Adrenal gland (tissue), 12 donors: ENCODE results near the gene TMEM132D. TPM values are rescaled to one million over a fixed set of nuclear protein-coding genes. Genes with fewer than 3 reads are reported as not detected.

Experiments used
- DNase-seq, 7 donors: peaks; one replicate each; pipeline ENCODE4 v3.0.0-alpha.2; 2019 to 2020
- H3K27ac ChIP-seq, 5 donors: fragments of 200-600 bp; sonication (generic) in 4 of 5; 1 replicate in 3 of 5; 2 replicates in 2 of 5; pipeline versions ENCODE4 v1.5.1 to v1.8.0; 2016 to 2020; ENCODE audit warnings: mild to moderate bottlenecking in 1 of 5
- H3K27me3 ChIP-seq: fragments of 200-600 bp; 2 replicates; pipeline ENCODE4 v1.8.0; 2021
- H3K36me3 ChIP-seq, 2 donors: fragments of 200-600 bp; replicated peaks in 1 of 2; 1 replicate in 1 of 2; 2 replicates in 1 of 2; pipeline versions ENCODE4 v1.5.1 to v1.8.0; 2018 to 2022
- H3K4me1 ChIP-seq, 2 donors: fragments of 200-600 bp; replicated peaks in 1 of 2; 1 replicate in 1 of 2; 2 replicates in 1 of 2; pipeline versions ENCODE4 v1.5.1 to v1.8.0; 2018 to 2021
- H3K4me3 ChIP-seq, 4 donors: fragments of 200-600 bp; sonication (generic) in 3 of 4; one replicate each; pipeline ENCODE4 v1.5.1; 2016 to 2018
- H3K9me3 ChIP-seq, 3 donors: fragments of 200-600 bp; sonication (generic) in 1 of 3; replicated peaks in 1 of 3; 1 replicate in 2 of 3; 2 replicates in 1 of 3; pipeline versions ENCODE4 v1.5.1 to v1.8.0; 2016 to 2021
- POLR2A ChIP-seq, 2 donors: fragments of 450-650 bp; IDR thresholded peaks; one replicate each; pipeline ENCODE4 v1.6.1; 2017; ENCODE audit warnings: antibody characterized with exemption in 2 of 2, mild to moderate bottlenecking in 2 of 2, moderate library complexity in 1 of 2
- WGBS, 4 donors: extraction: QIAGEN DNeasy Blood & Tissue Kit in 2 of 4; methylation state at CpG; one replicate each; pipeline versions ENCODE4 v1.1.5 to v1.1.7; 2013 to 2017; 5-methylcytosine and 5-hydroxymethylcytosine counted together
- intact Hi-C, 2 donors: fragments of 100-400 bp; cut with DNase I; formaldehyde crosslinking; loops; one replicate each; pipeline versions ENCODE4 v1.14.1 to v1.15.0; 2022 to 2023
- polyA plus RNA-seq, 3 donors: library from polyadenylated mRNA; stranded (reverse); fragments of 200-250 nt in 2 of 3; fragments of 350-450 nt in 1 of 3; fragmentation: Illumina TruSeq in 1 of 3; extraction: RNeasy Lipid Tissue Mini Kit (QIAGEN cat#74804) in 1 of 3; gene quantifications; one replicate each; pipeline ENCODE4 v1.2.3, GENCODE V29; 2013 to 2014
- total RNA-seq, 9 donors: library from RNA; depleted of rRNA in 4 of 9; stranded (reverse); fragments of >200 nt in 4 of 9; fragments of 120-200 nt in 1 of 9; fragmentation: NEBNext Ultra II Directional in 1 of 9; extraction: Animal tissue kit (Norgen Biotek cat#: 25700) in 1 of 9; gene quantifications; one replicate each; pipeline versions ENCODE4 v1.1.0 to v1.2.4, GENCODE V29; 2013 to 2023
- TF ChIP-seq, protein P1 (sequence below), 6 experiments: fragments of 450-650 bp in 4 of 6; fragments of 200-600 bp in 2 of 6; sonication (generic) in 1 of 6; IDR thresholded peaks; 1 replicate in 5 of 6; 2 replicates in 1 of 6; pipeline versions ENCODE4 v1.5.1 to v1.8.0; 2016 to 2021; ENCODE audit warnings: antibody characterized with exemption in 6 of 6, mild to moderate bottlenecking in 2 of 6, moderate library complexity in 1 of 6
- donor health status: healthy with polysubstance abuse.
- donor health status: Bipolar disorder and iron deficiency.
- donor health status: DM: yes; HTN: yes; CAD: no.
- donor health status: DM: no; HTN: no; CAD: no.
- donor health status: DM: no; HTN: no; CAD: no.
- donor health status: DM: yes; HTN: yes; CAD: no.

TMEM132D gene
- total and polyA plus RNA-seq, 12 donors = 0.03 to 0.83 (median 0.35) TPM; not detected in 8

DNA sequence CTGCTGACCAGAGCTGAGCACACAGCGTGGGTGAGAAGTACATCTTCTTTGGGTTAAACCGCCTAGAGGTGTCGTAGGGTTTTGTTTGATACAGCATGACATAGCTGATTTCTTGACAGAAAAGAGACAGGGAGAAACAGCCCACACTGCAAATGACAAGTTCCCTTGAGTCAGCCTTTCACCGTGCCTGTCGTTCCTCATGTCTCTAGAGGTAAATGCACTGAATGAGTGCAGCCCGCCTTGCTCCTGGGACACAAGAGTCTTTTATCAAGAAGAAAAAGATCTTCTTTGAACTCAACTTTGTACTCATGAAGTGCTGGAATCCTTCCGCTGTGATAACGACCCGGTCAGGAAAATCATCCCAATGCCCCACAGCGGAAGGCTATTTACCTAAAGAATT lies 77.6 kb downstream of the TMEM132D start:
- intact Hi-C loops = no loop called here
- no peaks in the 10 kb centered on the region for H3K27me3 ChIP-seq

DNA sequence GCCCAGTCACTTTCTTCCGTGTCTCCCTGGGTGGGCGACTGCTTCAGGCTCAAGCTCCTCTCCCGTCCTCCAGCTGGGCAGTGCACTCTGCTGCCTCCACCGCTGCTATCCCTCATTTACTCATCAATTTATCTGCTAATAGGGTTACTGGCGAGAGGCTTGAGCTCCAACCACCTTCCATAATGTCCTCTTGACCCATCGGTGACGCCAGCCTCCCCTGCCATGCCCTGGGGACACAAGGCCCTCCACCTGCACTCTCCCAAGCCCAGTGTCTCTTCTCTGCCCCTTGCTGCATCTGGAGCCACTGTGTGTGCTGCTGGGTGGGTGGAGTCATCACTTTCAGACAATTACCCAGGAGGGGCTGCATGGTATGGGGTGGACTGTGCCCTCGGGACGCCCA lies 78.5 kb downstream of the TMEM132D start:
- no peak overlapping the region for H3K27ac ChIP-seq
- no peak for TF ChIP-seq POLR2A (IDR thresholded peaks at IDR 0.05)
- TF ChIP-seq, protein P1, sequence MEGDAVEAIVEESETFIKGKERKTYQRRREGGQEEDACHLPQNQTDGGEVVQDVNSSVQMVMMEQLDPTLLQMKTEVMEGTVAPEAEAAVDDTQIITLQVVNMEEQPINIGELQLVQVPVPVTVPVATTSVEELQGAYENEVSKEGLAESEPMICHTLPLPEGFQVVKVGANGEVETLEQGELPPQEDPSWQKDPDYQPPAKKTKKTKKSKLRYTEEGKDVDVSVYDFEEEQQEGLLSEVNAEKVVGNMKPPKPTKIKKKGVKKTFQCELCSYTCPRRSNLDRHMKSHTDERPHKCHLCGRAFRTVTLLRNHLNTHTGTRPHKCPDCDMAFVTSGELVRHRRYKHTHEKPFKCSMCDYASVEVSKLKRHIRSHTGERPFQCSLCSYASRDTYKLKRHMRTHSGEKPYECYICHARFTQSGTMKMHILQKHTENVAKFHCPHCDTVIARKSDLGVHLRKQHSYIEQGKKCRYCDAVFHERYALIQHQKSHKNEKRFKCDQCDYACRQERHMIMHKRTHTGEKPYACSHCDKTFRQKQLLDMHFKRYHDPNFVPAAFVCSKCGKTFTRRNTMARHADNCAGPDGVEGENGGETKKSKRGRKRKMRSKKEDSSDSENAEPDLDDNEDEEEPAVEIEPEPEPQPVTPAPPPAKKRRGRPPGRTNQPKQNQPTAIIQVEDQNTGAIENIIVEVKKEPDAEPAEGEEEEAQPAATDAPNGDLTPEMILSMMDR (IDR thresholded peaks at IDR 0.05) = no peak
- intact Hi-C loops = no loop called here
- H3K9me3 ChIP-seq = no peaks in the 10 kb centered on the region
- DNase-seq = no peak
- H3K36me3 ChIP-seq = no peaks in the 10 kb centered on the region
- 59 to 69% (median 65%) methylated on average over 7 to 9 of the region's 9 CpGs for WGBS, 4 donors
- no peaks in the 10 kb centered on the region for H3K4me1 ChIP-seq
- no peaks in the 10 kb centered on the region for H3K27me3 ChIP-seq
- H3K4me3 ChIP-seq = no peak overlapping the region

More for the DNA sequence above, 77.6 kb downstream of the TMEM132D start:
- H3K4me1 ChIP-seq = no peaks in the 10 kb centered on the region
- no peaks in the 10 kb centered on the region for H3K9me3 ChIP-seq
- H3K36me3 ChIP-seq = no peaks in the 10 kb centered on the region
- H3K4me3 ChIP-seq = no peak overlapping the region
- TF ChIP-seq POLR2A (IDR thresholded peaks at IDR 0.05) = no peak
- TF ChIP-seq, protein P1 (IDR thresholded peaks at IDR 0.05) = no peak
- no peak overlapping the region for H3K27ac ChIP-seq
- 71 to 80% (median 75%) methylated on average over 10 of the region's 10 CpGs for WGBS, 4 donors
- DNase-seq = no peak

DNA sequence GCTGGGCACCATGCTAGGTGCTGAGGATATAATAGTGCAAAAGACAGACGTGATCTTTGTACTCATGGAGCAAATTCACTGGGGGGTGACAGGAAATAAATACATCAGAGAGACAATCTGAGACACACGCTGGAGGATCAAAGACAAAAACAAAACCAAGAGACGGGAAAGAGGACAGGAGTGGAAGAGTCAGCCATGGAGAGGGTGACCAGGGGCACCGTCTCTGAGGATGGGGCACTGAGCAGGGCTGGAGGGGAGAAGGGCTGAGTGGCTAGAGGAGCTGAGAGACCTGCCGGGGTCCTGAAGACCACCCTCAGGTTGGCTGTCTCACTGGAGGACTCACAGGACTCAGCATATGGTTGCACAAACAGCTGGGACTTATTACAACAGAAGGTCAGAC lies 81.9 kb downstream of the TMEM132D start:
- H3K36me3 ChIP-seq = no peaks in the 10 kb centered on the region
- intact Hi-C loops = no loop called here
- H3K4me3 ChIP-seq = no peak overlapping the region
- no peak for DNase-seq
- WGBS, 4 donors = 50 to 83% (median 71%) methylated on average over 5 of the region's 5 CpGs
- TF ChIP-seq, protein P1 (IDR thresholded peaks at IDR 0.05) = no peak
- no peak for TF ChIP-seq POLR2A (IDR thresholded peaks at IDR 0.05)
- H3K27me3 ChIP-seq = no peaks in the 10 kb centered on the region
- no peaks in the 10 kb centered on the region for H3K4me1 ChIP-seq
- H3K27ac ChIP-seq = no peak overlapping the region
- H3K9me3 ChIP-seq = no peaks in the 10 kb centered on the region

DNA sequence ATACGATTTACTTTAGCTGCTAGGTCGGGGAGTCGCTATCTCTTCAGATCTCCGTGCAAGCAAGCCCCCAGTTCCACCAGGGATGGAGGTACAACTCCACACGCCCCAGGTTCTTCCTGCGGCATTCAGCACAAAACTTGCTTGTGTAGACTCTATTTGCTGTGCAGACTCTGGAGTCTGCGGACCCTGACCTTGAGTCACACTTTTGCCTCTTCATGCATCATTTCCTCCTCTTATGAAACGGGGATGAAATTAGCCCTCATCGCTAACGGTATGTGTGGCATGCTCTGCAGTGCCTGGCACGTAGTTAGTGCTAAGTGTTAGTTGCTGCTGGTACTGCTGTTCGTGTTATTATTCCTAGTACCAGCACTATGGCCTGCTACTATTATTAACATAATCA lies 84.4 kb downstream of the TMEM132D start:
- no peak for TF ChIP-seq POLR2A (IDR thresholded peaks at IDR 0.05)
- TF ChIP-seq, protein P1 (IDR thresholded peaks at IDR 0.05) = no peak
- Histone ChIP-seq H3K4me1 (no peaks in the 10 kb centered on the region), H3K9me3 (no peaks in the 10 kb centered on the region), H3K27me3 (no peaks in the 10 kb centered on the region), H3K36me3 (no peaks in the 10 kb centered on the region), H3K27ac (no peak overlapping the region), H3K4me3 (no peak overlapping the region)
- DNase-seq = no peak
- WGBS, 4 donors = 63 to 78% (median 70%) methylated on average over 12 of the region's 12 CpGs
- intact Hi-C loops = no loop called here
